Mucosa of descending colon (tissue), 3 donors: Measurements from ENCODE around the gene KCNQ1OT1. TPM values are rescaled to one million over a fixed set of nuclear protein-coding genes. Genes with fewer than 3 reads are reported as not detected.

Source experiments
- ATAC-seq: fragments of 200-7000 bp; cut with Tn5 transposase; one replicate; pipeline ENCODE4 v1.9.1; 2020; ENCODE audit warnings: mild to moderate bottlenecking, moderate library complexity
- DNase-seq, 3 donors: peaks; one replicate each; pipeline ENCODE4 v3.0.0-alpha.2; 2020
- H3K36me3 ChIP-seq: fragments of 200-600 bp; one replicate; pipeline ENCODE4 v1.8.0; 2021; ENCODE audit warnings: low read depth, mild to moderate bottlenecking
- H3K4me1 ChIP-seq: fragments of 200-600 bp; one replicate; pipeline ENCODE4 v1.8.0; 2021; ENCODE audit warnings: low read depth, mild to moderate bottlenecking
- H3K4me3 ChIP-seq: fragments of 200-600 bp; one replicate; pipeline ENCODE4 v1.8.0; 2021; ENCODE audit warnings: mild to moderate bottlenecking
- H3K9me3 ChIP-seq: fragments of 200-600 bp; one replicate; pipeline ENCODE4 v1.8.0; 2021; ENCODE audit warnings: mild to moderate bottlenecking
- intact Hi-C, 2 donors: fragments of 100-400 bp; cut with DNase I in 1 of 2; cut with micrococcal nuclease in 1 of 2; formaldehyde crosslinking; loops; one replicate each; pipeline versions ENCODE4 v1.11.0 to v1.11.1; 2022; cut with DNase I, micrococcal nuclease
- total RNA-seq, 3 donors: library from RNA; stranded (reverse); fragmentation: NEBNext Ultra II Directional in 2 of 3; extraction: Animal tissue kit (Norgen Biotek cat#: 25700) in 2 of 3; gene quantifications; one replicate each; pipeline versions ENCODE4 v1.2.1 to v1.2.4, GENCODE V29; 2021 to 2023
- TF ChIP-seq, protein P1 (sequence below): fragments of 200-600 bp; IDR thresholded peaks from one replicate; pipeline ENCODE4 v1.8.0; 2022; ENCODE audit warnings: antibody characterized with exemption, mild to moderate bottlenecking
- donor health status: DM: no; HTN: no; CAD: no; lungs with moderate emphysema.
- donor health status: DM: no; HTN: no; CAD: no.
- donor health status: DM: no; HTN: yes; CAD: no.

KCNQ1OT1 gene
- total RNA-seq, 3 donors from 2014 or later: 1.5 to 1.7 (median 1.7) TPM

DNA sequence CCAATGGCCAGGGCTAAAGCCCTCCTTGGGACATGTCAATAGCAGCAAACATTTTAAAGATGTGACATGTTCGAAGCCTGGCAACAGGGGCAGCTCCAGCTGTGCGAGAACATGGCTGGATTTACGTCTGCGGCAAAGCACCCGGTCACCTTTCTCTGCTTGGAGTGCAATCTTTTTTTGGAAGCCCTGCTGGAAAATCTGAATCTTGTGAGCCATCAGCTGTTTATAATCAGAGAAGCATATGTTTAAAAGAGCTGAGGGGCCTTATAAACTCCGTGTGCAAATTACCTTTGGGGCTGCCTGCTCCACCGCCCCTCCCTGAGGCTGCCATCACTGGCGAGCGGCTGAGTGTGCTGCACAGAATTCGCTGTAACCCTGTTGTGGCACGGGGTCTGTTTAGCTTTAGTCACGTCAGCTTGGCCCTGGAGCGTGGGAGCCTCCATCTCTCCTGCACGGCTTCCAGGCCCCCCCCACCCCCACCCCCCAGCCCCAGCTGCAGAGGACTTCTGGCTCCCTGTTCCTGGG is 9.0 kb upstream of the KCNQ1OT1 start:
- H3K4me3 ChIP-seq: no peak overlapping the region
- ATAC-seq: no peak
- peaks cover 3% of the 10 kb centered on the region for H3K9me3 ChIP-seq
- H3K4me1 ChIP-seq: no peaks in the 10 kb centered on the region
- peak in 1 of 3 donors; percentile 33 for DNase-seq
- TF ChIP-seq, protein P1, sequence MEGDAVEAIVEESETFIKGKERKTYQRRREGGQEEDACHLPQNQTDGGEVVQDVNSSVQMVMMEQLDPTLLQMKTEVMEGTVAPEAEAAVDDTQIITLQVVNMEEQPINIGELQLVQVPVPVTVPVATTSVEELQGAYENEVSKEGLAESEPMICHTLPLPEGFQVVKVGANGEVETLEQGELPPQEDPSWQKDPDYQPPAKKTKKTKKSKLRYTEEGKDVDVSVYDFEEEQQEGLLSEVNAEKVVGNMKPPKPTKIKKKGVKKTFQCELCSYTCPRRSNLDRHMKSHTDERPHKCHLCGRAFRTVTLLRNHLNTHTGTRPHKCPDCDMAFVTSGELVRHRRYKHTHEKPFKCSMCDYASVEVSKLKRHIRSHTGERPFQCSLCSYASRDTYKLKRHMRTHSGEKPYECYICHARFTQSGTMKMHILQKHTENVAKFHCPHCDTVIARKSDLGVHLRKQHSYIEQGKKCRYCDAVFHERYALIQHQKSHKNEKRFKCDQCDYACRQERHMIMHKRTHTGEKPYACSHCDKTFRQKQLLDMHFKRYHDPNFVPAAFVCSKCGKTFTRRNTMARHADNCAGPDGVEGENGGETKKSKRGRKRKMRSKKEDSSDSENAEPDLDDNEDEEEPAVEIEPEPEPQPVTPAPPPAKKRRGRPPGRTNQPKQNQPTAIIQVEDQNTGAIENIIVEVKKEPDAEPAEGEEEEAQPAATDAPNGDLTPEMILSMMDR: no peak
- intact Hi-C loops: no loop called here
- no peaks in the 10 kb centered on the region for H3K36me3 ChIP-seq

DNA sequence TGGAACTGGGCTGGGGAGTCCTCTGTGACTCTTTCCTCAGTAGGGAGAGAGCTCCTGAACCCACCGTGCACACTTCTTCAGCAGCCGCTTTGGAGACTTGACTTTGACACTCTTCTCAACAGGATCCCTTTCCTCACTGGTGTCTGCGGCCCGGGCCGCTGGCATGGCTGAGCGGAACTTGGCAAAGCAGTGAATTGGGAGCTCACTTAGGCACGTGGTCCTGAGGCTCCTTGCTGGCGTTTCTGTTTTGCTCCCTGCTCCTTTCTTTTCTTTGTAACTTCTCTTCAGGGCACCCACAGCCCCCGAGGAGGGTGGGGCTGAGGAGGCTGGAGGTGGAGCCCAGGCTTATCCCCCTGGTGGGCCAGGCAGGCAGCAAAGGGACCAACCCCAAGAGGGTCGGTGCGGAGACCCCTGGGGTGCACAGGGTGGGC is 8.4 kb upstream of the KCNQ1OT1 start:
- DNase-seq (peak in 1 of 3 donors; percentile 45), ATAC-seq (no peak)
- Histone ChIP-seq H3K9me3 (peaks cover 3% of the 10 kb centered on the region), H3K4me3 (no peak overlapping the region), H3K4me1 (no peaks in the 10 kb centered on the region), H3K36me3 (no peaks in the 10 kb centered on the region)
- TF ChIP-seq, protein P1: no peak
- intact Hi-C loops: no loop called here

DNA sequence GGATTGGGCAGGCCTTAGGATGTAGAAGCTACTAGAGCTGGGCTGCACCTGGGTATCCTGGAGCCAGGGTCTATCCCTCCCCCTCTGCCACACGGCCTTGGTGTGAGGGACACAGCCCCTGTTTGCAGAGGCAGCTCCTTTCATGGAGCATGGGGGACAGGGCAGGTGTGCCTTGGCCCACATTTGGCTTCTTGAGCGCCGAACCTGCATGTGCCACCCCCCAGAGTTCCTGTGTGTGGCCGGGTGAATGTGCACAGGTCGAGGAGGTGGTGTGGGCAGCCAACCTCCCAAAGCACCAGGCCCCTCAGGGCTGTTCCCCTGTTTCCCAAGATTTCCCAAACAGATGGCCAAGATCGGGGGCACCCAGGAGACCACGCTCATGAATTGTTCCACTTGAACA is 7.9 kb upstream of the KCNQ1OT1 start:
- TF ChIP-seq, protein P1: no peak

DNA sequence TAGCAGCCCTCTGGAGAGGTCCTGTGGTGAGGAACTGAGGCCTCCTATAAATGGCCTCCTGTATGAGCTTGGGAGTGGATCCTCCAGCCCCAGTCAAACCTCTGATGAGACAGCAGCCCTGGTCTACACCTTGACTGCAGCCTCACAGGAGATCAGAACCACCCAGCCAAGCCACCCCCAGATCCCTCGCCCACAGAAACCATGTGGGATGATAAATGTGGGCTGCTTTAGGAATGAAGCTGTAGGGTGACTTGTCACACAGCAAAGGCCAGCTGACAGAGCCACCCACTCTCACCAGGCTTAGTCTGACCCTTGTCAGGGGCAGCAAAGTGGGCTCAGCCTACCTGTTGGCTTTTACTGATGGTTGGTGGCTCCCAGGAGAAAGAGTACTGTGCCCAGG is 6.5 kb upstream of the KCNQ1OT1 start:
- Histone ChIP-seq H3K4me3 (no peak overlapping the region), H3K4me1 (no peaks in the 10 kb centered on the region), H3K9me3 (peaks cover 3% of the 10 kb centered on the region), H3K36me3 (no peaks in the 10 kb centered on the region)
- intact Hi-C loops: no loop called here
- ATAC-seq (no peak), DNase-seq (no peak)
- TF ChIP-seq, protein P1: no peak

More for the DNA sequence above, 7.9 kb upstream of the KCNQ1OT1 start:
- intact Hi-C loops: no loop called here
- peaks cover 3% of the 10 kb centered on the region for H3K9me3 ChIP-seq
- H3K36me3 ChIP-seq: no peaks in the 10 kb centered on the region
- H3K4me1 ChIP-seq: no peaks in the 10 kb centered on the region
- peak in 1 of 3 donors; percentile 27 for DNase-seq
- ATAC-seq: no peak
- no peak overlapping the region for H3K4me3 ChIP-seq

DNA sequence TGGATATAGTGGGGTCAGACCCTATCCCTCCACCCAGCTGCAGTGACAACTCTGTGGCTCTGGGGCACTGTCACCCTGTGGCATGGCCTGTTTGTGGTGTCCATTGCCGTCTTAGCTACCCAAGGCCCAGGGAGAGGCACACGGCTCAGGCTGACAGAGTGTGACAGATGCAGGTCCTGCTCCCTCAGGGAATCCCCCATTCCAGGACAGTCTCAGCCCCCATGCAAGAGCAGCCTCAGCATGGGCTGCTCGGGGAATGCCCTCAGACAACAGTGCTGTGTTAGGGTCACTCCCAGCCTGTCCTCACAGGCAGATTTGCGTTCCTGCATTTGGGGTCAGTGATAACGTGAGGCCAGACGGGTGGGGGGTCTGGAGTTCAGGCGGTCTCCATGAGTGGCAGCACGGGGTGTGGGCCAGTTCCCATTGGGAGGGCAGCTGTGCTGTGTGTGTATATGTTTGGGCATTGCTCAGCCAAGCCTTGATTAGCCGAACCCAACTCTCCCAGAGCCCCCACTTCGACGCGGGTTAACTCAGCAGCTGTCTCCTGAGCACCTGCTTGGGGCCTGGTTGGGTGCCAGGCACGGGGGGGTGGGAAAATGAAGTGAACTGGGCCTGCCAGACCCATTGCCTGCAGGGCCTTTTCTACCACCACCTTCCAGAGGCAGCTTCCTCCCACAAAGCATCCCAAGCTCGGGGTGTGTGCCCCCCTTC is 5.3 kb upstream of the KCNQ1OT1 start:
- intact Hi-C loops: no loop called here
- TF ChIP-seq, protein P1: no peak
- H3K36me3 ChIP-seq: no peaks in the 10 kb centered on the region
- no peaks in the 10 kb centered on the region for H3K4me1 ChIP-seq
- ATAC-seq: no peak
- peaks cover 3% of the 10 kb centered on the region for H3K9me3 ChIP-seq
- peak in 2 of 3 donors; percentile 14 to 27 for DNase-seq
- no peak overlapping the region for H3K4me3 ChIP-seq
